C4-2B (cell line): ENCODE data around the gene KRT38.

ENCODE experiments used
- ZFX ChIP-seq: fragments of 450-650 bp; IDR thresholded peaks from 2 replicates; pipeline ENCODE4 v1.6.1; 2017
- TF ChIP-seq, protein P1 (sequence below): fragments of 450-650 bp; conservative IDR thresholded peaks from 2 replicates; pipeline ENCODE4 v1.5.1; 2017; ENCODE audit warnings: mild to moderate bottlenecking

DNA sequence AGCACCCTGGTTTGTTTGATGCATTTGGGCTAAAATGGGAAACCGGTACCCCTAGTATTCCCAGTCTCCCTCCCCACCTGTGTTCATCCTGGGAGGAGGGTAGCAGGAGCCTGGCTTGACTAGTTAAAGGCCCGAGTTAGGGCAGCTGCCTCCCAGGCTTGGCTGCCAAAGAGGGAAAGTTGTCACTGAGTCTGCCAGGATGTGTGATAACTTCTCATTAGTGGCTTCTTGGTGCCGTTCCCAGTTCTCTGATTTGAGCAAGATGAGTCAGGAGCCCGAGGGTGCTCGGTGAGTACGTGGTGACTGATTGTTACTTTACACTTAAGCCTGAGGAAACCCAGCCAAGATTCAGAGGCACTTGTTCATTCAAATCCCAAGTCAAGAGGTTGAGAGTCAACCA, 23.9 kb upstream of the KRT38 start:
- TF ChIP-seq, protein P1, sequence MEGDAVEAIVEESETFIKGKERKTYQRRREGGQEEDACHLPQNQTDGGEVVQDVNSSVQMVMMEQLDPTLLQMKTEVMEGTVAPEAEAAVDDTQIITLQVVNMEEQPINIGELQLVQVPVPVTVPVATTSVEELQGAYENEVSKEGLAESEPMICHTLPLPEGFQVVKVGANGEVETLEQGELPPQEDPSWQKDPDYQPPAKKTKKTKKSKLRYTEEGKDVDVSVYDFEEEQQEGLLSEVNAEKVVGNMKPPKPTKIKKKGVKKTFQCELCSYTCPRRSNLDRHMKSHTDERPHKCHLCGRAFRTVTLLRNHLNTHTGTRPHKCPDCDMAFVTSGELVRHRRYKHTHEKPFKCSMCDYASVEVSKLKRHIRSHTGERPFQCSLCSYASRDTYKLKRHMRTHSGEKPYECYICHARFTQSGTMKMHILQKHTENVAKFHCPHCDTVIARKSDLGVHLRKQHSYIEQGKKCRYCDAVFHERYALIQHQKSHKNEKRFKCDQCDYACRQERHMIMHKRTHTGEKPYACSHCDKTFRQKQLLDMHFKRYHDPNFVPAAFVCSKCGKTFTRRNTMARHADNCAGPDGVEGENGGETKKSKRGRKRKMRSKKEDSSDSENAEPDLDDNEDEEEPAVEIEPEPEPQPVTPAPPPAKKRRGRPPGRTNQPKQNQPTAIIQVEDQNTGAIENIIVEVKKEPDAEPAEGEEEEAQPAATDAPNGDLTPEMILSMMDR: no peak
- TF ChIP-seq ZFX: no peak
